GM19455 (cell line): ENCODE results near the gene SMIM1.

Experiments used
- ATAC-seq: cut with Tn5 transposase; IDR thresholded peaks from one replicate; pipeline ENCODE4 v1.9.1; 2021; ENCODE audit not compliant: unreplicated experiment

SMIM1 gene

DNA sequence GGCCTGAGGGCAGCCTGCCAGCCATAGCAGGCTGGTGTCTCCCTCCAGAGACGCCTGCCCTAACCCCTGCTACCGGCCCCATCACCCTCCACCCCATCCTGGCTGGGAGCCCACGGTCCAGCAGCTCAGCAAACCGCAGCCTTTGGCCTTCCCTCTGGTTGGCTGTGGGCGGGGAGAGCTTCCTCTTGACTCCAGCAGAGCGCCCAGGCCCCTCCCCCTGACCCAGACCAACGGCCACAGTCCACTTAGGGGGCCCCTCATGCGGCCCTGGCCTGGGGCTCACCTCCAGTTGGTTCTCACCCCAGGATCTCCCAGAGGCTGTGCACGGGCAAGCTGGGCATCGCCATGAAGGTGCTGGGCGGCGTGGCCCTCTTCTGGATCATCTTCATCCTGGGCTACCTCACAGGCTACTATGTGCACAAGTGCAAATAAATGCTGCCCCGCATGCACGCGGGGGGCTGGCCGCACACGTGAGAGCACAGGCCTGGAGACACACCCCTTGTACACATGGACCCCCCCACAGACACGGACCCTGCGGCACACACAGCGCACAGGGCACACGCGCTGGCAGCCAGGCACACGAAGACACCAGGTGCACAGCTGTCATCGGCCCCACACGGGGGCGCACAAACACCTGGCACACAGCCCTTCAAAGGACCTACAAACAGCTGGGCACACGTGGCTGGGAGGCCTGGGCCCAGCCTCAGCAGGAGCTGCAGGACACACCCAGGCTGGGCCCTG lies 3.1 kb downstream of the SMIM1 start:
- ATAC-seq = no peak

- no peak for ATAC-seq
Measured at GRCh38 chr1:3776231-3776961, 3.8 kb downstream of the SMIM1 start.

- ATAC-seq = no peak
Measured at GRCh38 chr1:3777078-3777547, 4.6 kb downstream of the SMIM1 start.

- ATAC-seq = no peak
Measured at GRCh38 chr1:3777647-3778589, 5.4 kb downstream of the SMIM1 start.

DNA sequence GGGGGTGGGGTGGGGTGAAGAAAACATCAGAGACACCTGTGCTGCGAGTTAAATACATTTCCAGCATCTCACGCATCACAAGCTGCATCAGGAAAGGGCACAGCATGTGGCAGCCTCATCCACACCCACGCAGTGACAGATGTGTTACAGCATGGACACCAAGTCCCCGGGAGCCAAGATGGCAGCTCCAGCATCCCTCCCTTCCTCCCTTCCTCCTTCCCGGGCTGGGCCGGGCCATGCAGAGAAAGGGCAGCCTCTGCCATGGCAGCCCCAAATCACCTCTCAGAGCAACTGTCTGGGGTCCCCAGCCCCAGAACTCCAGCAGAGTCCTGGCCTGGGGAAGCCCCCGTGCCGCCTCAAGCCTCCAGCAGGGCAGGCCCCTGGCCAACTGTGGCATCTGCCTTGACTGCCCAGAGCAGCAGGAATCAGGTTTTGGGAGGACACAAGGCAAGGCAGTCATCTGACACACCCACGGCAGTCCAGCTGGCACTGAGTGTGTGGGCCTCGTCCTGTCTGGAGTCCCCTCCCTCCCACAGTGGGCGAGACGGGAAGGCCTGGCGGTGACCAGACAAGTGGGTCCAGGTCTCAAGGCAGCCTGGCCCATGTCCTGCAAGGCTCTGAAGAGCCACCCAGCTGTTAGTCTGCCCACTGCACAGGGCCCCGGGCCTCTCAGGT lies 6.2 kb downstream of the SMIM1 start:
- no peak for ATAC-seq

- no peak for ATAC-seq
Measured at GRCh38 chr1:3779265-3779911, 6.8 kb downstream of the SMIM1 start.

DNA sequence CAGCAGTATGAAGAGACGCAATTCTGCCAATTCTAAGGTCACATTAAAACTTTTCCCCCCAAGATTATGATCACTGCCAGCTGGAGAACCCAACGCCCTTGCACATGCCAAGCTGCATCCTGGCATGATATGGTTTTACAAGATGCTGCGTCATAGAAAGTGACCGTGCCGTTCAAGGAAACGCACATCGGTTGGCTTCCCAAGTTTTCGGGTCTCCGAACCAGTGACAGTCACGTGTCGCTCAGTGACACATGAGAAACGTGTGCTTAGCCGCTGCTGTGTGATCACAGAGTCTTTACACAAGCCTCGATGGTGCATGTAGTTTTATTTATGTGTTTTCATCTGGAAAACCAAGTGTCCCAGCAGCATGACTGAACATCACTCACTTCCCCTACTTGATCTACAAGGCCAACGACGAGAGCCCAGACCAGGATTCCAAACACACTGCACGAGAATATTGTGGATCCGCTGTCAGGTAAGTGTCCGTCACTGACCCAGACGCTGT lies 7.4 kb downstream of the SMIM1 start:
- no peak for ATAC-seq

- ATAC-seq = no peak
Measured at GRCh38 chr1:3780901-3781300, 8.4 kb downstream of the SMIM1 start.

DNA sequence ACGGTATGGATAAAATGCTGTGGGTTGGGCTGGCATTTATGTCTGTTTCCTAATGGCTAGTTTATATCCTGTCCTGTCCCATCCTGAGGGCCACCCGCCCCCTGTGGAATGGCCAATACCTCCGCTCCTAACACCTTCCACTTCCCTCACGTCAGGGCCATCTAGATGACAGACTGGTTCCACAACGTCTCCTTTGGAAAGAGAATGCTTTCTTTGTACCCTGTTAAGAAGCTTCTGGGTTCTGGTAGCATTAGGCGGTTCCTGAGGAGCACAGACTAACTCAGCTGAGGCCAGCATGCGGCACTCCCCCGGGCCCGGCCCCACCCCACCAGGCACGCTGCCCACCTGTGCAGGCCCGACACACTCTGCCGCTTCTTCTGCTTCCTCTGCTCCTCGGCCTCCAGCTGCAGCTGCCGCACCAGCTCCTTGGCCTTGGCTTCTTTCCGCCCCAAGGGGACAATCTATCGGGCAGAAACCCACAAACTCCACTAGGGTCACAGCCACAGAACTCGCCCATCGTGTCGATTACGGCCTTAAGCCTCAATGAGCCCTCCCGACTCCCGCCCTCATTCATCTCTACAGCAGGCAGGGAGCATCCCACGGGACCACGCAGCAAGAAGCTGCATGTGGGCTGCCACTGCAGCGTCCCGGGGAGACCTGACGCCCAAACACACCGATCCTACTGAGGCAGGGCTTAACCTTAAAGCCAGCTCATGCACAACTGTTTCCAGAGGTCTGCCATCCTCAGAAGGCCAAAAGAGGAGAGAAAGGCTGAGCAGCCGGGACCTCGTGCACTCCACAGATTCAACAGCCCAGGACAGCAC lies 11.3 kb downstream of the SMIM1 start:
- ATAC-seq = no peak

DNA sequence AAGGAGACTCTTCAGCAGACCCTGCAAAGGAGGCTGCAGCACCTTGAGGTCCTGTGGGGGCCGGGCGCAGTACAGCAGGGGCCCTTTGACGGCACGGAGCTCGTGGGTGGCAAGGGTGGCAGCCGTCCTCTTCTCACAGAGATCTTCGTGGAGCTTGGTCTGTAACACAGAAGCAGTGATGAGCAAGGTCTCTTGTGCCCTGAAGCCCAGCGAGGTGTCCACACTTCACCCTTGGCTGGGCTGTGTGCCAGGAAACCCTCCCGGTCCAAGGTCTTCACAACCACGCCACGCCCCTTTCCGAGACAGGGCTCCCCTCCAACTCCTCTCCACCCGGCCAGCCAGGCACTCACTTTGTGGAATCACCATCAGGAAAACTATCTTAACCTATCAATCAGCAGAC lies 12.5 kb downstream of the SMIM1 start:
- ATAC-seq = no peak

GRCh38 chr1:3785456-3786157 lies 13.1 kb downstream of the SMIM1 start:
- ATAC-seq = no peak

GRCh38 chr1:3786468-3787348 lies 14.2 kb downstream of the SMIM1 start:
- ATAC-seq = no peak

DNA sequence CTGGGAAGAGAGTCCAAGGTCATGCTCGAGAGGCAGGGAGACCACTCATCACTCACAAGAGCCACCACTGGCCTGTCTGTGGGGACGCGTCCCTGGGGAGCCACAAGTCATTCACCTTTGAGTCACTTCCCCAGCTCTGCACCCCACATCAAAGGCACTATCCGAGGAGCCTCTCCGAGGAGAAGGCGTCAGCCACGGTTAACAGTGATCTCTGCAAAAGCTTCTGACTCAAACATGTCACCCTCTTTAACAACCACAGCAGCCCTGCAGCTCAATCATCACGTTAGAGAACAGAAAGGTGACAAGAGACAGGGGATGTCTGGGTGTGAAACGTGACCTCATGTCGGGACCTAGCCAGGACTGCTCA lies 14.8 kb downstream of the SMIM1 start:
- no peak for ATAC-seq

DNA sequence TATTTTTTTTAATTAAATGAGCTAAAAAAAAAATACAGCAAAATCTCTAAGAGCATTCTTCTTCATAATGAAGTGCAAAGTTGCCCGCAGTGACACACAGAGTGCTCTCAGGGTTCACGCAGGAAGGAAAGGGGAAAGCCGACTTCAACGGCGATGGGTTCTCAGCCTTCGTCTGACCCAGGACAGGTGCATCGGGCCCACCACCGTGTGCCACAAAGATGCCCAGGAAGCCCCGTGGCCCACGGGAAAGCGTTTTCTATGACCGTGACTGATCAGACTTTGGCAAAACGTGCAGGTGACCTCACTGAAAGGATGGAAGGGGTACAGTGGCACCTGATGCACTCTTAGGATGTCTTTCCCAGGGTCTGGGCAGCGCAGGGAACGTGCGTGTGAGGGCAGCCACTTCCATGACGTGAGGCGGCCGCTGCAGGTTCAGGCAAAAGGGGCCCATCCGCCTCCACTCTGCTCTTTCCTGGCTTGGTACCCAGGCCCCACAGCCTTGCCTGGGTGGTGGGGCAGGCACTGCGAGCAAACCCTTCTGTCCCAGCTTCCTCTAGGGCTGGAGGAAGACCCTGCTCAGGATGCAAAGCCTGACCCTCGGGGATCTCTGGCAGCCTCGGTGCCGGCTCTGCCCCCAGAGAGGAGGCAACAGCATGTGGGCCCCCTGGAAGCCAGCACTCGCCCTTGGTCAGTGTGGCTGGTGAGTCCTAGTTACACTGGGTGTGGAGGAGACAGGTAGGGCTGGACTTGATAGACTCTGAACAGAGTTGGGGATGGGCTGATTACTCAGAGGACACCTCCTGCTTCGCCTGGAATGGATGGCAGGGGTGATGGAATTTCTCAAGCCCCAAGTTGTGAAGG lies 15.4 kb downstream of the SMIM1 start:
- ATAC-seq = no peak

- ATAC-seq = no peak
Measured at GRCh38 chr1:3788756-3789420, 16.3 kb downstream of the SMIM1 start.
